HG03095 (cell line): ENCODE measurements around the gene PIK3R3.
A peak's percentile ranks its signal among the peaks of the same experiment; 100 is the strongest.

Experiments
- ATAC-seq: cut with Tn5 transposase; IDR thresholded peaks from one replicate; pipeline ENCODE4 v1.9.1; 2021; ENCODE audit warnings: moderate library complexity; ENCODE audit not compliant: unreplicated experiment

PIK3R3 gene

GRCh38 chr1:46158312-46159281, 26.2 kb upstream of the PIK3R3 start:
- ATAC-seq = peak; percentile 74

- no peak for ATAC-seq
Observed at GRCh38 chr1:46157916-46158311, 25.5 kb upstream of the PIK3R3 start.

GRCh38 chr1:46153732-46154131, 21.3 kb upstream of the PIK3R3 start:
- ATAC-seq = no peak

- no peak for ATAC-seq
Observed at GRCh38 chr1:46153228-46153627, 20.8 kb upstream of the PIK3R3 start.

DNA sequence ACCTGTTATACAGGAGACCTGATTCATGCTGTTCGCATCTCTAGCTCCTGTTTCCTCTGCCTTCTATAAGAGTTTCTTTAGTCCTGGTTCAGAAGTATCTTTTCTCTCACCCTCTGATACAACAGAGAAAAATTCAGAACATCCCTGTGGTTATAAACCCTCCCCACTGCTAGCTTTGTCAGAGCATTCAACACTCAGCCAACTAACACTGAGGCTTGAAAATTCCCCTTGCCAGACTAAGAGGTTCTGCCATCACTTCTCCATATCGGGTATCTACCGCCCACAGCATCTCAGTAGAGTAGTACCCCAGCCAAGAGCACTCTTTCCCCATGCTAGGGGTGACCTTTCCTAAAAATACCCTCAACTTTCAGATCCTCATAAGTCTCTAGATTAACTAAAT, 19.6 kb upstream of the PIK3R3 start:
- no peak for ATAC-seq

GRCh38 chr1:46150085-46150484, 17.7 kb upstream of the PIK3R3 start:
- ATAC-seq = no peak

- ATAC-seq = no peak
Observed at GRCh38 chr1:46148318-46148717, 15.9 kb upstream of the PIK3R3 start.

- ATAC-seq = no peak
Observed at GRCh38 chr1:46137916-46138315, 5.5 kb upstream of the PIK3R3 start.

- ATAC-seq = no peak
Observed at GRCh38 chr1:46136711-46137110, 4.3 kb upstream of the PIK3R3 start.

DNA sequence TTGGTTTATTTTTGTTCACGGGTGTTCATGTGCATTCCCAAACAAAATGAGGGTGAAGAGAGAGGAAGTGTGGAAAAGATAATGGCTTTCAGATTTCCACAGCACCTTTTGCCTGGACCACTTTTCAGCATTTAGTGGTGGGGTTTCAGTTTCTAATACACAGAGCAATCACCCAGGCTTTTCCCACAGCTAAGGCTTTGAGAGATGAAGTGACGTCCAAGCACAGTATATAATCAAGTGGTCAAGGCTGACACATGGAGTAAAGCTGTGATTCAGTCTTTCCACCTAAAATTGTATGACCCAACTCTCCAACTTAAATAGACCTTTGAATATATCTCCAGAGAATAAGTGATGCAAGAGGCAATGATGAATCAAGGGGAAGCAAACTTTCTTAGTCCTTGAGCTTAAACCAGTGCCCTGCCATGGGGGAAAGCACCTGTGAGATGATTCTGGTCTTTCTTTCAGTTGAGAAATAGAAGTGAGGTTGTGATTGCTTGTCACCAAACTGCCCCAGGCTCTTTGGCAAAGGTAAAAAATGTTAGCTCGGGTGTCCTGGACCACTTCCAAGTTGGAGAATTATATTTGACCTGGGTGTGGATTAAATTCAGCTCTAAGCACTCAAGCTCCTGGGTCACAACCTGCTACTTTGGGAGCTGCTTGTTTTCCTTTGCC, 2.4 kb upstream of the PIK3R3 start:
- no peak for ATAC-seq

DNA sequence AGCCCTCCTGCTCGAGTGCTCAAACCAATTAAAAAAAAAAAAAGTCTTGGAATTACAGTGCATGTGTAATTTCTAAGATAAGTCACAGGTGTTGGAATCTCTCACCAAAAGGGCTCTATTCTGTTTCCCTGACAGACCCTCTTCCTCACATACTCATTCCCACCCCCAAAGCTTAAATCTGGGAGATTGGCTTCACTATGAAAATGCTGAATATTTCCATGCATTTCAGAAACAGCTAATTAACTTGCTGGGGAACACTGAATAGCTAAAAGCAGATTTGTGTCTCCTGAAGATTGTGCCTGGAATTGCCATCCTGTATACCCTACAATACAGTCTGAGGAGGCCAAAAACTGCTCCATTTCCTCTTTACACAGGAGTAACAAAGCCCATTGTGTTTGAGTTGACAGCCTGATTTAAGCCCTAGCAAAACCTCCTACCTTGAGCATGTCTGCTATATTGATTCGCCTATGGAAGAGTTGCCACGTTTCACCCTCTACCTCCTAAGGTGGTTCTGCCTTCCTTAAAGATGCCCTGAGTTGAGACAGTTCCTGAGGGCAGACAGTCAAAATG, 1.4 kb upstream of the PIK3R3 start:
- ATAC-seq = no peak

- ATAC-seq = peak; percentile 50
Observed at GRCh38 chr1:46133181-46133658, 791 bp upstream of the PIK3R3 start.

- no peak for ATAC-seq
Observed at GRCh38 chr1:46131712-46132528, 509 bp downstream of the PIK3R3 start.

DNA sequence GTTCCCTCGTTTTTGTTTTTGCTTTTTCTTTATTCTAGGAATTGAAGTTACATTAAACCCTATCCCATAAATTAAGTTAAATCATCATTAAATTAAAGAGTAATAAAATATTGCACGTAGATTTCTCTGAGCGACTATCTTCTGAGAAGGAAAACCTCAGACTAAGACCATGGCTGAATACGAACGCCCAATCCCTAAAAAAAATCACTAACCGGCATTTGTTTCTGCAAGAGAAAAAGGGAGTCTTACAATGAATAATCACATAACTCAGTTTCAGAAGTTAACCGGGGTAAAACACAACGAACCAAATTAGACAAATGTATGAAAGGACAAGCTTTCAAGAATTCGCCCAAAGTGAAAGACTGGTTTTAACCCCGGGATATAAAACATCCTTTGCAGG, 1.3 kb downstream of the PIK3R3 start:
- no peak for ATAC-seq

- ATAC-seq = no peak
Observed at GRCh38 chr1:46130606-46131005, 1.8 kb downstream of the PIK3R3 start.

DNA sequence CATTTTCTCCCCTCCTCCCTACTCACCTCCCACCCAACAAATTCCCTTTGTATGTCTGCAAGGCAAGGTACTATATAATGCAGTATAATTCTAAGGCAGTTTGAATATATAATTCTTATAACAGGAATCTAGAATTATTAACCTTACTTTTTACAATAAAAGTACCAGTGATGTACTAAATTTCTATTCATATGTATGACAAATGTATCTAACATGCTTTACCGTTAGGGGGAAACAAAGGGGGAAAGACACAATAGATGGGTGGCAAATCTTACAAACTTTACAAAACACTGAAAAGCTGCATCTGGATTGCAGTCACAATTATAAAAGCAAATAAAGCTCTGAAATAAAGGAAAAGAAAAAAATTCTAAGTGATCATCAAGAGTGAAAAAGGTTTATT, 2.3 kb downstream of the PIK3R3 start:
- ATAC-seq = no peak

DNA sequence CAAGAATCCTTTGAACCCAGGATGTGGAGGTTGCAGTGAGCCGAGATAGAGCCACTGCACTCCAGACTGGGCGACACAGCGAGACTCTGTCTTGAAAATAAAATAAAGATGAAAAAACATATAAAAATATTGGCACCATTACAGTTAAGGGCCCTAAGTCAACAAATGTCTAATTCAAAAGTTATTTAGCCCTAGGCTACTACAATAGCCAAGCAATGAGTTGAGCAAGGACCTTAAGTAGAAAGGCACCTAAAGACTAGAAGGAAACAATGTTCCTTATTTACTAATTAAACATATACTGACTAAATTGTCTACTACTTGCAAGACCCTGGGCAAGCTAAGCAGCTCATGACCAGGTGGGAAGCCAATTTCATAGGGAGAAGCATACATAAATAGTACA, 4.1 kb downstream of the PIK3R3 start:
- ATAC-seq = no peak

GRCh38 chr1:46118856-46119255, 13.6 kb downstream of the PIK3R3 start:
- no peak for ATAC-seq

GRCh38 chr1:46117810-46118494, 14.5 kb downstream of the PIK3R3 start:
- no peak for ATAC-seq

DNA sequence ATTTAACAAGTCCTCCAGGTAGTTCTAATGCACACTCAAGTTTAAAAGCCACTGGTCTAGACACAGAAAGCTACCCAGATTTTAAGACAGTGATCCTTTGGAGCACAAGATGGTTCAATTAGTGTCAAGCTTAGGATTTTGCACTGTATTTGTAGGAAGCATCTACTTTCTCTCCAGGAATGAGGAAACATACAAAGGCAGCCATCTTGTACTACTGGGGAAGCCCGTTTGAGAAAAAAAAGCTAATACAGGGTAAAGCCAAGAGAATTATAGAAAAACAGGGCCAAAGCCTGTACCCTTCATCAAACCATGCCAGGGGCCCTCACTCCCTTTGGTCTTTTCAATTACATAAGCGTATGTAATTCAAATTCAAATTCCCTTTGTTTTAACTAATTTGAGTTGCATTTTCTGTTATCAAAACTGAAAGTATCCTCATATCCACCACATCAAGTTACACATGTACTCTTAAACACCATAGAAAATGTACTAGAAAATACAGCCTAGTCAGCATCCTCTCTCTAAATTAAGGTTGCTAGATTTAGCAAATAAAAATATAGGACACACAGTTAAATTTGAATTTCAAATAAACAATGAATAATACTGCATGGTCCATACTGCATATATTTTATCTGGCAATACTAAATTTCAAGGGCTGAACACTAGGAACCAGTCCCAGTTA, 17.4 kb downstream of the PIK3R3 start:
- ATAC-seq = no peak
